ENCODE measurements around the gene GTF2F2.

GRCh38 chr13:45282994-45283393, 162.7 kb downstream of the GTF2F2 start:
- TF ChIP-seq POLR2A (IDR thresholded peaks at IDR 0.05; ENCODE audit: low read depth, low read length) (no peak), EZH2 (IDR thresholded peaks at IDR 0.05; ENCODE audit: borderline replicate concordance, low read depth, low read length, severe bottlenecking) (no peak), CTCF (IDR thresholded peaks at IDR 0.05; ENCODE audit: extremely low read depth in 1 of 2, insufficient read depth in 1 of 2, low read depth in 1 of 2, low read length in 2 of 2) (no peak), MYC (IDR thresholded peaks at IDR 0.05; ENCODE audit: low read depth, low read length) (no peak), MAX (IDR thresholded peaks at IDR 0.05; ENCODE audit: insufficient read depth, insufficient read length) (no peak), POLR2AphosphoS5 (IDR thresholded peaks at IDR 0.05; ENCODE audit: insufficient read depth, low read depth, low read length) (no peak), GATA2 (IDR thresholded peaks at IDR 0.05; ENCODE audit: insufficient read depth, insufficient read length, low read depth, low read length) (no peak), JUN (IDR thresholded peaks at IDR 0.05; ENCODE audit: borderline replicate concordance, insufficient read depth, insufficient read length, low read depth) (no peak)
